Activated CD8-positive, alpha-beta memory T cell treated with anti-CD3 and anti-CD28 coated beads, Interleukin-2, amount 10 ng/mL, durations not matched to agents 7 days and 5 days (primary cell): ENCODE results near the gene PLCD1. TPM values are rescaled to one million over a fixed set of nuclear protein-coding genes. Genes with fewer than 3 reads are reported as not detected.

ENCODE experiments used
- ATAC-seq: fragments of 150-1000 bp; cut with Tn5 transposase; one replicate; pipeline ENCODE4 v1.10.0; 2021; ENCODE audit warnings: moderate library complexity
- CTCF ChIA-PET: fragments of 350-600 bp; sonication (Branson Sonifier 250); formaldehyde crosslinking; loops from one replicate; lab custom pipeline; 2021; ENCODE audit warnings: antibody characterized with exemption; lab: Charles Lee
- DNase-seq: peaks from one replicate; pipeline ENCODE4 v3.0.0-alpha.2; 2020
- H3K27ac Mint-ChIP-seq: one replicate; pipeline ENCODE4 v1.8.0; 2021; ENCODE audit warnings: mild to moderate bottlenecking, mixed read lengths
- H3K27me3 Mint-ChIP-seq: one replicate; pipeline ENCODE4 v1.8.0; 2021; ENCODE audit warnings: mixed read lengths
- H3K36me3 Mint-ChIP-seq: one replicate; pipeline ENCODE4 v1.8.0; 2021; ENCODE audit warnings: mild to moderate bottlenecking, mixed read lengths
- H3K4me1 Mint-ChIP-seq: one replicate; pipeline ENCODE4 v1.8.0; 2021; ENCODE audit warnings: mixed read lengths
- H3K4me3 Mint-ChIP-seq: one replicate; pipeline ENCODE4 v1.8.0; 2021; ENCODE audit warnings: mild to moderate bottlenecking, moderate library complexity, mixed read lengths
- H3K9me3 Mint-ChIP-seq: one replicate; pipeline ENCODE4 v1.8.0; 2022; ENCODE audit warnings: low read depth, mixed read lengths
- total RNA-seq, 2 experiments: library from RNA; stranded (reverse); gene quantifications; one replicate each; pipeline ENCODE4 v1.2.3, GENCODE V29; 2021

Gene PLCD1
- total RNA-seq, 2 experiments from 2014 or later = 12.3 to 20.6 TPM

- H3K27ac Mint-ChIP-seq = peak overlapping the region; percentile 56
- H3K4me1 Mint-ChIP-seq = peaks cover 18% of the 10 kb centered on the region
- no peak overlapping the region for H3K4me3 Mint-ChIP-seq
Measured at GRCh38 chr3:38031022-38031994, 1.9 kb upstream of the PLCD1 start.

GRCh38 chr3:38030126-38031021 is 932 bp upstream of the PLCD1 start:
- H3K4me3 Mint-ChIP-seq = peak overlapping the region; percentile 51
- peaks cover 24% of the 10 kb centered on the region for H3K4me1 Mint-ChIP-seq
- H3K27ac Mint-ChIP-seq = no peak overlapping the region
- ATAC-seq (no peak), DNase-seq (no peak)
- H3K36me3 Mint-ChIP-seq = no peaks in the 10 kb centered on the region
- CTCF ChIA-PET = interaction anchor here (0.5 to 1.5 kb wide), 4 partner anchors 9 to 241 kb away, joined by 3 to 4 read pairs (median 4); partner anchors contain the start of gene DLEC1
- peaks cover 15% of the 10 kb centered on the region for H3K27me3 Mint-ChIP-seq
- no peaks in the 10 kb centered on the region for H3K9me3 Mint-ChIP-seq

More at GRCh38 chr3:38031022-38031994, 1.9 kb upstream of the PLCD1 start:
- Mint-ChIP-seq H3K36me3 (no peaks in the 10 kb centered on the region), H3K27me3 (peaks cover 15% of the 10 kb centered on the region), H3K9me3 (no peaks in the 10 kb centered on the region)
- DNase-seq (peak; percentile 60), ATAC-seq (peak; percentile 67)
- CTCF ChIA-PET = interaction anchor here (1.2 to 1.5 kb wide), 2 partner anchors 34 to 57 kb away, joined by 3 to 4 read pairs; no protein-coding TSS in a partner anchor

DNA sequence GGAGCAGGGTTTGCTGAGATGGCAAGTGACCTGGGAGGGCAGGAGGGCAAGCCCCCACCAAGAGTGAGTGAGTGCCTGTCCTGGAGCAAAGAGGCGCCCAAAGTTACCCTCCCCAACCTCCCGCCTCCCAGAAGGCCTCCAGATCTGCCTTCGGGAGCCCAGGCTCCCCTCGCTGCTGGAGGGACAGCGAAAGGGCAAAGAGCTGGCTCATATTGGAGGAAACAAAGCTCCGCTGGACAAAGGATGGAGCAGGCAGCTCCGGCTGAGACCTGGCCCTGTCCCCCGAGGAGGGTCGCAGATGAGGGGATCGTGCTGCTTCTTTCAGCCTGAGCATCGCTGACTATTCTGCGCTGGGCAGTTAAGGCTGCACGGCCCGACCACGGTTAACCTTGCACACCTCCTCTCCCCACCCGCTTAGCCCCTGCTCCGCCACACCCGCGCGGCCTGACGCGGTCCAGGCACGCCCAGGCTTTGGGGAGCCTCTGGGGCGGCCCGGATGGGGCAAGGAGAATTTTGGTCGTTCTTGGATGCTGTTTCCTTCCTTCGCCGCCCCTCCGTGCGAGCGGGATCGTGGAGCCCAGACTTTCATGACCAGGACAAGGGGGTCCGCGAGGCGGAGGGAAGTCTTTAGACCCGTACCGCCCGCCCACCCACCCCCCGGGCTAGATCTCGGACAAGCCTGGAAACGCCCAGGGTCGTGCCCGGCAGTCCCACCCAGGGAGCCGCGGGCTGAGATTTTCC is 651 bp downstream of the PLCD1 start:
- CTCF ChIA-PET = interaction anchor here (0.9 to 1.0 kb wide), 2 partner anchors 10 to 31 kb away, joined by 4 read pairs; partner anchors contain the start of gene DLEC1
- Mint-ChIP-seq H3K27me3 (peaks cover 15% of the 10 kb centered on the region), H3K36me3 (no peaks in the 10 kb centered on the region), H3K4me1 (peaks cover 29% of the 10 kb centered on the region), H3K9me3 (no peaks in the 10 kb centered on the region), H3K4me3 (no peak overlapping the region), H3K27ac (no peak overlapping the region)
- DNase-seq (no peak), ATAC-seq (no peak)

- peaks cover 38% of the 10 kb centered on the region for H3K4me1 Mint-ChIP-seq
- H3K9me3 Mint-ChIP-seq = no peaks in the 10 kb centered on the region
- H3K27ac Mint-ChIP-seq = no peak overlapping the region
- DNase-seq (no peak), ATAC-seq (no peak)
- CTCF ChIA-PET = interaction anchor here (1.3 kb wide), 1 partner anchor 31 kb away, joined by 5 read pairs; no protein-coding TSS in a partner anchor
- H3K36me3 Mint-ChIP-seq = no peaks in the 10 kb centered on the region
- peaks cover 13% of the 10 kb centered on the region for H3K27me3 Mint-ChIP-seq
- no peak overlapping the region for H3K4me3 Mint-ChIP-seq
Measured at GRCh38 chr3:38027466-38028465, 1.7 kb downstream of the PLCD1 start.

GRCh38 chr3:38026856-38027255 is 2.6 kb downstream of the PLCD1 start:
- Mint-ChIP-seq H3K27ac (no peak overlapping the region), H3K4me1 (peaks cover 35% of the 10 kb centered on the region), H3K27me3 (peaks cover 13% of the 10 kb centered on the region), H3K36me3 (no peaks in the 10 kb centered on the region), H3K9me3 (no peaks in the 10 kb centered on the region), H3K4me3 (no peak overlapping the region)
- CTCF ChIA-PET = interaction anchor here (1.3 kb wide), 1 partner anchor 30 kb away, joined by 5 read pairs; no protein-coding TSS in a partner anchor
- DNase-seq = no peak
- ATAC-seq = no peak

- no peak for ATAC-seq
- CTCF ChIA-PET = interaction anchor here (0.8 to 1.5 kb wide), 6 partner anchors 16 to 56 kb away, joined by 4 to 6 read pairs (median 4); partner anchors contain the start of gene DLEC1
Measured at GRCh38 chr3:38022896-38023709, 6.3 kb downstream of the PLCD1 start.

DNA sequence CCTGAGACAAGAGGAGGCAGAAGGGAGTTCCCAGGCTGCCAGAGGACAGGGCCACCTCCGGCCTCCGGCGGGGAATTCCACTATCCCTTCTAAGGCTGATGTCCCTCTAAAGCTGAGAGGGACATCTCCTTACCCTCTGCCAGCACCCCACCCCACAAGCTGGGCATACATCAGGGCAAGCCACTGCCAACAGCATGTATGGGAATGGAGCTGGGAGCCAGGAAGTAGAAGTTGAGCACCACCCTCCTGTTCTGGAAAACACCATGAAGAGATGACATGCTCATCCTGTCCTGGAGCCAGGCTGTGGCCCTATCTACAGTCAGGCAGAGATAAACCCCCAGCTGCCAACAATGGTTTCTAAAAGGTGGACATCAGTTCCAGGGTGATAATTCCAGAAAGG is 7.1 kb downstream of the PLCD1 start:
- Mint-ChIP-seq H3K27ac (no peak overlapping the region), H3K4me3 (no peak overlapping the region), H3K4me1 (peaks cover 20% of the 10 kb centered on the region), H3K27me3 (no peaks in the 10 kb centered on the region), H3K9me3 (no peaks in the 10 kb centered on the region), H3K36me3 (peaks cover 4% of the 10 kb centered on the region)
- no peak for DNase-seq
- CTCF ChIA-PET = interaction anchor here (0.8 to 1.5 kb wide), 9 partner anchors 9 to 168 kb away, joined by 3 to 6 read pairs (median 4); partner anchors contain the start of gene DLEC1
- ATAC-seq = no peak

More at GRCh38 chr3:38022896-38023709, 6.3 kb downstream of the PLCD1 start:
- no peak for DNase-seq
- H3K4me3 Mint-ChIP-seq = peak overlapping the region; percentile 80
- peaks cover 20% of the 10 kb centered on the region for H3K4me1 Mint-ChIP-seq
- H3K27ac Mint-ChIP-seq = peak overlapping the region; percentile 94
- H3K9me3 Mint-ChIP-seq = no peaks in the 10 kb centered on the region
- H3K27me3 Mint-ChIP-seq = peaks cover 5% of the 10 kb centered on the region
- H3K36me3 Mint-ChIP-seq = peaks cover 4% of the 10 kb centered on the region

GRCh38 chr3:38021196-38021595 is 8.2 kb downstream of the PLCD1 start:
- DNase-seq (no peak), ATAC-seq (no peak)
- peaks cover 12% of the 10 kb centered on the region for H3K36me3 Mint-ChIP-seq
- no peaks in the 10 kb centered on the region for H3K9me3 Mint-ChIP-seq
- no peak overlapping the region for H3K27ac Mint-ChIP-seq
- no peaks in the 10 kb centered on the region for H3K27me3 Mint-ChIP-seq
- CTCF ChIA-PET = interaction anchor here (1.3 to 1.5 kb wide), 3 partner anchors 8 to 54 kb away, joined by 4 read pairs; no protein-coding TSS in a partner anchor
- H3K4me1 Mint-ChIP-seq = peaks cover 20% of the 10 kb centered on the region
- no peak overlapping the region for H3K4me3 Mint-ChIP-seq

GRCh38 chr3:38020342-38020726 is 9.1 kb downstream of the PLCD1 start:
- ATAC-seq (no peak), DNase-seq (no peak)
- H3K36me3 Mint-ChIP-seq = peaks cover 19% of the 10 kb centered on the region
- no peaks in the 10 kb centered on the region for H3K9me3 Mint-ChIP-seq
- CTCF ChIA-PET = interaction anchor here (1.4 kb wide), 1 partner anchor 23 kb away, joined by 7 read pairs; no protein-coding TSS in a partner anchor
- peaks cover 14% of the 10 kb centered on the region for H3K4me1 Mint-ChIP-seq
- H3K27ac Mint-ChIP-seq = peak overlapping the region; percentile 26
- H3K27me3 Mint-ChIP-seq = no peaks in the 10 kb centered on the region
- H3K4me3 Mint-ChIP-seq = no peak overlapping the region

GRCh38 chr3:38019658-38020341 is 9.6 kb downstream of the PLCD1 start:
- Mint-ChIP-seq H3K36me3 (peaks cover 24% of the 10 kb centered on the region), H3K27ac (no peak overlapping the region), H3K4me3 (no peak overlapping the region), H3K9me3 (no peaks in the 10 kb centered on the region), H3K27me3 (no peaks in the 10 kb centered on the region), H3K4me1 (peaks cover 13% of the 10 kb centered on the region)
- DNase-seq = no peak
- CTCF ChIA-PET = interaction anchor here (1.4 kb wide), 1 partner anchor 23 kb away, joined by 7 read pairs; no protein-coding TSS in a partner anchor
- no peak for ATAC-seq
